Transverse colon (tissue), 3 donors: Measurements from ENCODE around the gene KRTAP10-8.

Experiments
- CTCF ChIP-seq, 5 experiments: fragments of 200-600 bp in 3 of 5; fragments of 450-650 bp in 2 of 5; sonication (generic) in 3 of 5; IDR thresholded peaks; 1 replicate in 2 of 5; 2 replicates in 3 of 5; pipeline ENCODE4 v1.5.1; 2016 to 2017; ENCODE audit warnings: antibody characterized with exemption in 5 of 5, inconsistent platforms in 3 of 5, mild to moderate bottlenecking in 2 of 5, moderate library complexity in 1 of 5
- POLR2A ChIP-seq: fragments of 450-650 bp; IDR thresholded peaks from one replicate; pipeline ENCODE4 v1.6.1; 2016; ENCODE audit warnings: antibody characterized with exemption, mild to moderate bottlenecking, moderate library complexity

GRCh38 chr21:44571844-44572782, 39.8 kb upstream of the KRTAP10-8 start:
- TF ChIP-seq POLR2A (no peak), CTCF (IDR thresholded peaks at IDR 0.05) (no peak)
